HL-60 (cell line): ENCODE data around the gene ETNK2.

Experiments
- CTCF ChIP-seq: IDR thresholded peaks from one replicate; pipeline ENCODE4 v1.5.1; 2011; ENCODE audit warnings: low read length, control low read depth, inconsistent platforms; ENCODE audit not compliant: insufficient read depth
- GABPA ChIP-seq: IDR thresholded peaks from 2 replicates; pipeline ENCODE4 v1.6.1; 2012; ENCODE audit warnings: low read depth
- POLR2AphosphoS5 ChIP-seq: IDR thresholded peaks from 2 replicates; pipeline ENCODE4 v1.6.1; 2012; ENCODE audit warnings: low read depth

- no peak for TF ChIP-seq CTCF
- no peak for TF ChIP-seq GABPA
- TF ChIP-seq POLR2AphosphoS5: no peak
These were observed 43.3 kb downstream of the ETNK2 start for GRCh38 chr1:204108312-204109141.
